SK-N-MC (cell line): ENCODE data around the gene CPT1A.

ENCODE experiments used
- DNase-seq: peaks from one replicate; pipeline ENCODE4 v3.0.0-alpha.2; 2011; ENCODE audit warnings: low read depth, low spot score
- H3K27ac ChIP-seq: fragments of 200-600 bp; sonication (generic); 2 replicates; pipeline ENCODE4 v1.5.1; 2016; ENCODE audit warnings: mixed run types
- H3K36me3 ChIP-seq: fragments of 200-600 bp; sonication (generic); 2 replicates; pipeline ENCODE4 v1.6.1; 2017; ENCODE audit warnings: antibody characterized with exemption, low read length, mixed read lengths; ENCODE audit not compliant: insufficient read depth
- H3K4me3 ChIP-seq: fragments of 200-600 bp; sonication (generic); 2 replicates; pipeline ENCODE4 v1.5.1; 2016
- H3K9ac ChIP-seq: fragments of 200-600 bp; sonication (generic); 2 replicates; pipeline ENCODE4 v1.8.0; 2017; ENCODE audit warnings: mixed run types, mixed read lengths; ENCODE audit not compliant: insufficient read length
- H3K9me3 ChIP-seq: fragments of 200-600 bp; sonication (generic); 2 replicates; pipeline ENCODE4 v1.6.1; 2017; ENCODE audit warnings: low read depth, mild to moderate bottlenecking, antibody characterized with exemption, low read length, moderate library complexity, mixed read lengths
- EZH2 ChIP-seq: fragments of 200-600 bp; sonication (generic); IDR thresholded peaks from one replicate; pipeline ENCODE4 v1.6.1; 2017; ENCODE audit warnings: antibody characterized with exemption
- FOXP2 ChIP-seq: optimal IDR thresholded peaks from 2 replicates; pipeline ENCODE3; 2011; ENCODE audit warnings: mild to moderate bottlenecking, moderate library complexity; ENCODE audit not compliant: insufficient read depth; ENCODE audit errors: extremely low read length, control extremely low read depth
- POLR2AphosphoS5 ChIP-seq: IDR thresholded peaks from 2 replicates; pipeline ENCODE4 v1.6.1; 2012; ENCODE audit warnings: mild to moderate bottlenecking, low read depth, low read length, borderline replicate concordance

CPT1A gene

DNA sequence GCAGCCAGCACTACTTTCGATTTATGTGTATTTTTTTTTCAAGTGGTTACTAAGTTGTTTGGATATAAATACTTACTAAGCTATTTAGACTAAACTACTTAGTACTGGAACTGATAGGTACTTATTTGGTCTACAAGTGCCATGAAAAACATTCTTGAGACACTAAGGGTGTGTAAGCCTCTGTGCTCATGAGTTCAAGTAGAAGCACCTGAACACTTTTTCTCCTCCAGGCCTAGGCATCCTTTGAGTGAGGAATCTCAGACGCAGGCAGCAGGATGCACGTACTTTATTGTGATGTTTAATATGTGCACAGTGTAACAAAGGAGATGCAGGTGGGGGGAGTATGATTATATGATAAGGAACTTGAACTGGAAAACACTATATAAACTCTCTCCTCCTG lies 98.2 kb downstream of the CPT1A start:
- Histone ChIP-seq H3K9ac (no peak overlapping the region), H3K9me3 (no peaks in the 10 kb centered on the region), H3K27ac (no peak overlapping the region), H3K36me3 (no peaks in the 10 kb centered on the region; the same call in 1 of the 2 replicates), H3K4me3 (no peak overlapping the region)
- TF ChIP-seq FOXP2 (no peak), POLR2AphosphoS5 (no peak), EZH2 (no peak)
- no peak for DNase-seq

DNA sequence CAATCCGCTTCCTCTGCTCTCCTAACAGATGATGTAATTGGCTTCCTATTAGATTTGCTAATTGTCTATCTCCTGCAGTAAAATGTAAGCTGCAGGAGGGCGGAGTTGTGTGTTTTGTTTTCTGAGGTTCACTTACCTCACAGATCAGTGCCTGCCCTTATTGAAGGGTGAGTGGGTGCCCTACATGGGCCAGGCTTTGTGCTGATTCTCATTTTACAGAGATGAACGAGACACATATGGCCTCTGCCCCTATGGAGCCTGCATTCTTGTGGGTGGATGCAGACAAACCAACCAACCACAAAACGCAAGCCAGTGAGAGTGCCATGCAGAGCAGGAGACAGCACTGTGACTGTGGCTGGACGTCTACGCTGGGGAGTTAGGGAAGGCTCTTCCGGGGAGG lies 100.3 kb downstream of the CPT1A start:
- no peak overlapping the region for H3K4me3 ChIP-seq
- no peak for DNase-seq
- H3K9me3 ChIP-seq = no peaks in the 10 kb centered on the region
- TF ChIP-seq EZH2 = no peak
- no peak for TF ChIP-seq POLR2AphosphoS5
- no peaks in the 10 kb centered on the region; the same call in 1 of the 2 replicates for H3K36me3 ChIP-seq
- H3K27ac ChIP-seq = no peak overlapping the region
- no peak overlapping the region for H3K9ac ChIP-seq

DNA sequence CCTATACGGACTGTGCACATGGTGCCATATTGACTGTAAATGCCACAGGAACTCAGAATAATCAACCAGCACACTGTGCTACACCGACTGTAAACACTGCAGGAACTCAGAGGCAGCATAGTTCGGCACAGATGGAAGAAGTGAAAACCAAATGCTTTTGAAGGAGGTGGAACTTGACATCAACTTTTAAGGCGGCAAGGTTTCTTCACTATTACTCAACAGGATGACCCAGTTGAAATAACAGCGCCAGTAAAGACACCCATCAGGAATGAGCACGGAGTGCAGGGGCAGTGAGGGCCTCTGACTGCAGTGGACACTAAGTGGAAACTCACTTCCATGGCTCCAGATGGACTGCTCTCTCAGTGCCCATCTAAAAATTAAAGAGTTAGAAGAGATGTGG lies 106.1 kb downstream of the CPT1A start:
- no peak for TF ChIP-seq EZH2
- no peak for TF ChIP-seq POLR2AphosphoS5
- TF ChIP-seq FOXP2 = no peak
- Histone ChIP-seq H3K36me3 (no peaks in the 10 kb centered on the region), H3K9ac (no peak overlapping the region), H3K27ac (no peak overlapping the region), H3K4me3 (no peak overlapping the region), H3K9me3 (no peaks in the 10 kb centered on the region)
- DNase-seq = no peak

DNA sequence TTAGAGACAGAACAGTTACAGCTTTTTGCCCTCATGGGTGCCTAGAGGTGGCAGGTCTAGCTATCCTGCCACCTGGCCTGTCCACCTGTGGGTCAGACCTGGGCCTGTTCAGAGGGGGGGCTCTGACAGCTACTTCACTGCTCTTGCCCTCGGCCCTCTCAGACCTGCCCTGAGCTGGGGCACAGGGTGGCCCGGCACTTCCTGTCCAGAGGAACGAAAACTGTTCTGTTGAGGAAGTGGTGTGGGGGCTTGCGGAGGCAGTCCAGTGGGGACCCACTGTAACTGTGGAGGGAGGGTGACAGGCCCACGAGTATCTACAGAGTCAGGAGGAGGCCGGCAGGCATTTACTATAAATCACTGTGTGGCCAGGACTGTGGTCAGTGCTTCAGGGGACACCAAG lies 106.6 kb downstream of the CPT1A start:
- DNase-seq = no peak
- Histone ChIP-seq H3K36me3 (no peaks in the 10 kb centered on the region), H3K27ac (no peak overlapping the region), H3K9me3 (no peaks in the 10 kb centered on the region), H3K4me3 (no peak overlapping the region), H3K9ac (no peak overlapping the region)
- TF ChIP-seq EZH2 (no peak), FOXP2 (no peak), POLR2AphosphoS5 (no peak)

DNA sequence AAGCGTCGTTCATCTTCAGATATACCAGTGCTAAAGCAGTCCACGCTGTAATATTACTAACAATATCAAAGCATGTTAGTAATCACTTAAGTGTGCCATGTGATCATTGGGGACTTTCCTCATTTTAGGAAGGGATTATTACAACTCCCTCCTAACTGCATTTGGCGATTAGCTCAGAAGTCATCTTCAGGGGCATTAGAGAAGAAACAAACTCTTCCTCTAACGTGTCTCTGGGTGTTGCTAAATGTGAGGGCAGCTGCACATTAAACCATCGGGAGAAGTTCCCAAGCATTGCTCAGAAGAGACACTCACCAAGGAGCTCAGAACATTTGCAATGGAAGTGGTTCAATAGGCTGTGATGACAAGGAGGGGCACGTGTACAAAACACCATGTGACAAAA lies 107.6 kb downstream of the CPT1A start:
- no peak for DNase-seq
- Histone ChIP-seq H3K27ac (no peak overlapping the region), H3K4me3 (no peak overlapping the region), H3K9me3 (no peaks in the 10 kb centered on the region), H3K9ac (no peak overlapping the region), H3K36me3 (no peaks in the 10 kb centered on the region)
- TF ChIP-seq EZH2 (no peak), FOXP2 (no peak), POLR2AphosphoS5 (no peak)

DNA sequence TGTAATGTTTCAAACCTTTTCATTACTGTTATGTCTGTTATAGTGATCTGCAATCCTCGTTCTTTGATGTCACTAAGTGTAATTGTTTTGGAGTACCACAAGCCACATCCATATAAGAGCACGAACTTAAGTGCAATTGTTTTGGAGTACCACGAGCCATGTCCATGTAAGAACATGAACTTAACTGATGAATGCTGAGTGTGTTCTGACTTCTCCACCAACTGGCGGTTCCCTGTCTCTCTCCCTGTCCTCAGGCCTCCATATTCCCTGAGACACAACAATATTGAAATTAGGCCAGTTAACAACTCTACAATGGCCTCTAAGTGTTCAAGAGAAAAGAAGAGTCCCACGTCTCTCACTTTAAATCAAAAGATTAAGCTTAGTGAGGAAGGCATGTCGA lies 113.9 kb downstream of the CPT1A start:
- no peaks in the 10 kb centered on the region for H3K9me3 ChIP-seq
- no peaks in the 10 kb centered on the region for H3K36me3 ChIP-seq
- TF ChIP-seq FOXP2 (no peak), EZH2 (no peak), POLR2AphosphoS5 (no peak)
- H3K4me3 ChIP-seq = no peak overlapping the region
- H3K27ac ChIP-seq = no peak overlapping the region
- H3K9ac ChIP-seq = no peak overlapping the region
- DNase-seq = no peak

DNA sequence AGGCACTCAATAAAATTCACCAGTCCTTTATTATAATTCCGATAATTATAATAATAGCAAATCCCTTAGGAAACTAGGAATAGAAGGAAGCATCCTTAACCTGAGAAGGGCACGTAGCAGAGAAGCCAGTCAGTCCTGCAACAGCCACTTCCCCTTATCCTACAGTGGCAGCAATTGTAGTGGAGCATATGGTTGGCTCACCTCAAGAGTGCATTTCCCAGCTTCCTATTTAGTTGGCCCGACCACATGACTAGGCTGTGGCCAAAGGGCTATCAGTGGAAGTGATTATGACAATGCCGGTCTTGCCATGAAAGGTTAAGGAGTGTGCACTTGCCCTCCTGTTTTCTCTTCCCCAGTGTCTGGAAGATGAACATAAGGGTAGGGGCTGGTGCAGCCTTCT lies 117.4 kb downstream of the CPT1A start:
- no peaks in the 10 kb centered on the region for H3K9me3 ChIP-seq
- no peaks in the 10 kb centered on the region for H3K36me3 ChIP-seq
- H3K9ac ChIP-seq = no peak overlapping the region
- DNase-seq = no peak
- H3K27ac ChIP-seq = no peak overlapping the region
- H3K4me3 ChIP-seq = no peak overlapping the region
- TF ChIP-seq EZH2 (no peak), FOXP2 (no peak), POLR2AphosphoS5 (no peak)

DNA sequence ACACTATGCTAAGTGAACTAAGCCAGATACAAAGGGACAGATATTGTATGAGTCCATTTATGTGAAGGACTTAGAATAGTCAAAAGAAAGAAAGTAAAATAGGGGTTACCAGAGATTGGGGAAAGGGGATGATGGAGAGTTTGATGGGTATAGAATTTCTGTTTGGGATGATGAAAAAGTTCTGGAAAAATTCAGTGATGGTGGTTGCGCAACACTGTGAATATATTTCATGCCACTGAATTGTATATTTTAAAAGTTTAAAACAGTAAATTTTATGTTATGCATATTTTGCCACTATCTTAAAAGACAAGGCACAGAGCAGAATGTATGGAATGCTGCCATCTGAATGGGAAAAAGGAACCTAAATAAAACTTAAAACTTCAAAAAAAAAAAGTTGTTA lies 119.6 kb downstream of the CPT1A start:
- 0 out of 2 replicates have a peak, but pooled peaks cover 4% of the 10 kb centered on the region for H3K9me3 ChIP-seq
- H3K9ac ChIP-seq = no peak overlapping the region
- no peak overlapping the region for H3K4me3 ChIP-seq
- DNase-seq = no peak
- no peak for TF ChIP-seq EZH2
- no peak for TF ChIP-seq FOXP2
- TF ChIP-seq POLR2AphosphoS5 = no peak
- H3K36me3 ChIP-seq = no peaks in the 10 kb centered on the region
- 0 out of 2 replicates have a peak overlapping the region, but pooled peaks have one; percentile 27 for H3K27ac ChIP-seq

DNA sequence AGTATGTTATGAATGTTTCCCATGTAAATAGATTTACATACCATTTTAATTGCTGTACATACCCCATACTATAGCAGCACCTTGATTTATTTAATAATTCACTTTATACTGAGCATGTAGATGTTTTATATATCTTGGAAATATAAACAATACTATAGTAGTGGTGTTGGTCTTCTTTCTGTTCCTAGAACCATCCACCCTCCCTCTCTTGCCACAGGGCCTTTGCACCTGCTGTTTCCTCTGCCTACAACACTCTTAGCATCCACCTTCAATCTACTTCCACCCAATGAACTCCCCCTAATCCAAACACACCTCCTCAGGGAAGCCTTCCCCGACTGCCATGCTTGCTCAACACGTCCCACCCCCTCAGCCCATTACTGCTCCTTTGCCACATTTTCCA lies 120.6 kb downstream of the CPT1A start:
- Histone ChIP-seq H3K4me3 (no peak overlapping the region), H3K9me3 (0 out of 2 replicates have a peak, but pooled peaks cover 4% of the 10 kb centered on the region), H3K27ac (no peak overlapping the region), H3K36me3 (no peaks in the 10 kb centered on the region), H3K9ac (no peak overlapping the region)
- DNase-seq = no peak
- TF ChIP-seq POLR2AphosphoS5 (no peak), FOXP2 (no peak), EZH2 (no peak)
